Upper lobe of left lung (tissue), 6 donors: Measurements from ENCODE around the gene ENOPH1. TPM values are rescaled to one million over a fixed set of nuclear protein-coding genes. Genes with fewer than 3 reads are reported as not detected.
A peak's percentile ranks its signal among the peaks of the same experiment; 100 is the strongest.

Experiments
- ATAC-seq, 2 donors: fragments of 200-7000 bp; cut with Tn5 transposase; one replicate each; pipeline ENCODE4 v1.9.1; 2022; ENCODE audit warnings: mild to moderate bottlenecking in 2 of 2, moderate library complexity in 2 of 2; ENCODE audit not compliant: low FRiP score in 2 of 2
- DNase-seq, 2 donors: peaks; one replicate each; pipeline ENCODE4 v3.0.0-alpha.2; 2019 to 2020
- H3K27ac ChIP-seq, 4 donors: fragments of 200-600 bp; sonication (generic); one replicate each; pipeline ENCODE4 v1.5.1; 2016 to 2019
- H3K27me3 ChIP-seq, 4 donors: fragments of 200-600 bp; sonication (generic); one replicate each; pipeline ENCODE4 v1.5.1; 2017 to 2019
- H3K36me3 ChIP-seq, 4 donors: fragments of 200-600 bp; sonication (generic); one replicate each; pipeline ENCODE4 v1.5.1; 2016 to 2019
- H3K4me1 ChIP-seq, 4 donors: fragments of 200-600 bp; sonication (generic); one replicate each; pipeline ENCODE4 v1.5.1; 2018 to 2019
- H3K4me3 ChIP-seq, 4 donors: fragments of 200-600 bp; sonication (generic); one replicate each; pipeline ENCODE4 v1.5.1; 2017 to 2019; ENCODE audit warnings: mild to moderate bottlenecking in 2 of 4, moderate library complexity in 1 of 4
- H3K9me3 ChIP-seq, 4 donors: fragments of 200-600 bp; sonication (generic); one replicate each; pipeline ENCODE4 v1.5.1; 2018 to 2019
- CTCF ChIP-seq, 6 experiments: fragments of 450-650 bp in 4 of 6; fragments of 200-600 bp in 2 of 6; sonication (generic) in 2 of 6; IDR thresholded peaks; one replicate each; pipeline ENCODE4 v1.5.1; 2016 to 2019; ENCODE audit warnings: antibody characterized with exemption in 6 of 6
- EP300 ChIP-seq, 4 donors: sonication (generic); formaldehyde crosslinking; IDR thresholded peaks; one replicate each; pipeline ENCODE4 v1.5.1; 2017; ENCODE audit warnings: antibody characterized with exemption in 4 of 4, control low read depth in 2 of 4
- POLR2A ChIP-seq, 4 donors: fragments of 450-650 bp; IDR thresholded peaks; one replicate each; pipeline ENCODE4 v1.5.1; 2016 to 2017; ENCODE audit warnings: antibody characterized with exemption in 4 of 4, mild to moderate bottlenecking in 2 of 4
- POLR2AphosphoS5 ChIP-seq, 2 donors: sonication (generic); formaldehyde crosslinking; IDR thresholded peaks; one replicate each; pipeline ENCODE4 v1.5.1; 2017; ENCODE audit warnings: antibody characterized with exemption in 2 of 2
- WGBS, 2 donors: methylation state at CpG; one replicate each; pipeline ENCODE4 v1.1.5; 2017 to 2018; 5-methylcytosine and 5-hydroxymethylcytosine counted together
- total RNA-seq, 6 donors: library from RNA; depleted of rRNA in 4 of 6; stranded (reverse); fragments of >200 nt in 4 of 6; gene quantifications; one replicate each; pipeline versions ENCODE4 v1.1.0 to v1.2.1, GENCODE V29; 2016 to 2021
- donor health status: DM: no; HTN: no; CAD: no; lungs with moderate emphysema.
- donor health status: DM: no; HTN: yes; CAD: no; lungs with severe emphysema.

ENOPH1 gene
- total RNA-seq, 6 donors from 2014 or later = 8.4 to 29.9 (median 25.8) TPM

- Histone ChIP-seq H3K9me3 (no peaks in the 10 kb centered on the region), H3K27ac (no peak overlapping the region), H3K4me1 (peaks cover 0 to 7% (median 1%) of the 10 kb centered on the region in 4 donors), H3K4me3 (no peak overlapping the region), H3K27me3 (no peaks in the 10 kb centered on the region), H3K36me3 (peaks cover 13 to 61% (median 15%) of the 10 kb centered on the region in 4 donors)
- TF ChIP-seq EP300 (IDR thresholded peaks at IDR 0.05) = no peak
- no peak for TF ChIP-seq POLR2AphosphoS5 (IDR thresholded peaks at IDR 0.05)
- TF ChIP-seq POLR2A (IDR thresholded peaks at IDR 0.05) = no peak
- TF ChIP-seq CTCF (IDR thresholded peaks at IDR 0.05) = no peak
- 95 to 96% methylated on average over 2 of the region's 2 CpGs for WGBS, 2 donors
- DNase-seq (no peak), ATAC-seq (no peak)
Observed at GRCh38 chr4:82458729-82459128, 28.3 kb downstream of the ENOPH1 start.

GRCh38 chr4:82461710-82462109, 31.3 kb downstream of the ENOPH1 start:
- WGBS, 2 donors = 79 to 88% methylated on average over 2 of the region's 2 CpGs
- TF ChIP-seq POLR2A (IDR thresholded peaks at IDR 0.05) = no peak
- no peak for TF ChIP-seq CTCF (IDR thresholded peaks at IDR 0.05)
- no peak for TF ChIP-seq EP300 (IDR thresholded peaks at IDR 0.05)
- no peak for TF ChIP-seq POLR2AphosphoS5 (IDR thresholded peaks at IDR 0.05)
- Histone ChIP-seq H3K9me3 (no peaks in the 10 kb centered on the region), H3K27me3 (no peaks in the 10 kb centered on the region), H3K36me3 (peaks cover 13 to 42% (median 15%) of the 10 kb centered on the region in 4 donors), H3K27ac (no peak overlapping the region), H3K4me3 (no peak overlapping the region), H3K4me1 (peaks cover 0 to 7% (median 1%) of the 10 kb centered on the region in 4 donors)
- no peak for DNase-seq
- ATAC-seq = no peak

- Histone ChIP-seq H3K27me3 (no peaks in the 10 kb centered on the region), H3K4me3 (no peak overlapping the region), H3K9me3 (no peaks in the 10 kb centered on the region), H3K4me1 (peaks cover 0 to 7% (median 1%) of the 10 kb centered on the region in 4 donors), H3K36me3 (peaks cover 10 to 35% (median 11%) of the 10 kb centered on the region in 4 donors), H3K27ac (no peak overlapping the region)
- DNase-seq (peak; percentile 29 to 86), ATAC-seq (peak; percentile 85 to 92)
- TF ChIP-seq POLR2AphosphoS5 (IDR thresholded peaks at IDR 0.05) = peak in 1 of 2 donors; percentile 20
- peak; percentile 53 to 90 (median 77) for TF ChIP-seq CTCF (IDR thresholded peaks at IDR 0.05)
- no peak for TF ChIP-seq EP300 (IDR thresholded peaks at IDR 0.05)
- TF ChIP-seq POLR2A (IDR thresholded peaks at IDR 0.05) = no peak
- WGBS, 2 donors = 7 to 8% methylated on average over 7 of the region's 7 CpGs
Observed at GRCh38 chr4:82462415-82462831, 32.0 kb downstream of the ENOPH1 start.

- H3K4me1 ChIP-seq = peaks cover 0 to 7% (median 1%) of the 10 kb centered on the region in 4 donors
- 94 to 100% methylated on average over 1 of the region's 1 CpG for WGBS, 2 donors
- ATAC-seq (no peak), DNase-seq (no peak)
- H3K27ac ChIP-seq = no peak overlapping the region
- no peaks in the 10 kb centered on the region for H3K27me3 ChIP-seq
- no peaks in the 10 kb centered on the region for H3K9me3 ChIP-seq
- peaks cover 3 to 27% (median 9%) of the 10 kb centered on the region in 4 donors for H3K36me3 ChIP-seq
- H3K4me3 ChIP-seq = no peak overlapping the region
- no peak for TF ChIP-seq EP300 (IDR thresholded peaks at IDR 0.05)
- TF ChIP-seq POLR2AphosphoS5 (IDR thresholded peaks at IDR 0.05) = no peak
- TF ChIP-seq POLR2A (IDR thresholded peaks at IDR 0.05) = no peak
- no peak for TF ChIP-seq CTCF (IDR thresholded peaks at IDR 0.05)
Observed at GRCh38 chr4:82463221-82463620, 32.8 kb downstream of the ENOPH1 start.

- H3K27ac ChIP-seq = no peak overlapping the region
- 45 to 72% methylated on average over 3 of the region's 3 CpGs for WGBS, 2 donors
- ATAC-seq (no peak), DNase-seq (no peak)
- no peaks in the 10 kb centered on the region for H3K36me3 ChIP-seq
- H3K27me3 ChIP-seq = no peaks in the 10 kb centered on the region
- no peak overlapping the region for H3K4me3 ChIP-seq
- H3K4me1 ChIP-seq = peaks cover 0 to 4% (median 1%) of the 10 kb centered on the region in 4 donors
- H3K9me3 ChIP-seq = no peaks in the 10 kb centered on the region
- no peak for TF ChIP-seq POLR2AphosphoS5 (IDR thresholded peaks at IDR 0.05)
- TF ChIP-seq CTCF (IDR thresholded peaks at IDR 0.05) = no peak
- TF ChIP-seq EP300 (IDR thresholded peaks at IDR 0.05) = no peak
- TF ChIP-seq POLR2A (IDR thresholded peaks at IDR 0.05) = no peak
Observed at GRCh38 chr4:82467471-82467870, 37.1 kb downstream of the ENOPH1 start.
